Vagina (tissue), 2 donors: ENCODE data around the gene MAGI3.

Experiments
- CTCF ChIP-seq, 3 experiments: fragments of 450-650 bp in 2 of 3; fragments of 200-600 bp in 1 of 3; sonication (generic) in 1 of 3; IDR thresholded peaks; one replicate each; pipeline ENCODE4 v1.5.1; 2017 to 2019; ENCODE audit warnings: antibody characterized with exemption in 3 of 3, mild to moderate bottlenecking in 2 of 3, moderate library complexity in 2 of 3
- POLR2A ChIP-seq, 2 donors: fragments of 450-650 bp; IDR thresholded peaks; one replicate each; pipeline ENCODE4 v1.6.1; 2017; ENCODE audit warnings: antibody characterized with exemption in 2 of 2, mild to moderate bottlenecking in 2 of 2, moderate library complexity in 2 of 2
- POLR2AphosphoS5 ChIP-seq, 2 donors: sonication (generic); formaldehyde crosslinking; IDR thresholded peaks; one replicate each; pipeline ENCODE4 v1.9.0; 2017; ENCODE audit warnings: antibody characterized with exemption in 2 of 2, mild to moderate bottlenecking in 2 of 2, low read depth in 1 of 2; ENCODE audit not compliant: insufficient read depth in 1 of 2

- no peak for TF ChIP-seq CTCF (IDR thresholded peaks at IDR 0.05)
- TF ChIP-seq POLR2A (IDR thresholded peaks at IDR 0.05), result no peak
- TF ChIP-seq POLR2AphosphoS5 (IDR thresholded peaks at IDR 0.05; ENCODE audit: insufficient read depth in 1 of 2, low read depth in 1 of 2), result no peak
Measured at GRCh38 chr1:113616156-113616555, 225.8 kb downstream of the MAGI3 start.
